NCI-H524 treated with DMSO at 0.1 percent for 48 hours (cell line): ENCODE measurements around the gene RGS7BP.
"Not testable (repeated sequence)": the region's sequence is repeated elsewhere in the genome, so short reads cannot be mapped to it uniquely, and the experiment has no call there.

ENCODE experiments used
- DNase-seq: peaks from one replicate; lab custom pipeline; 2025; lab: John Stamatoyannopoulos, UW

The RGS7BP gene

GRCh38 chr5:64558641-64559040, 52.8 kb downstream of the RGS7BP start:
- DNase-seq: not testable (repeated sequence)

- no peak for DNase-seq
These were observed 60.6 kb downstream of the RGS7BP start for GRCh38 chr5:64566310-64566916.

DNA sequence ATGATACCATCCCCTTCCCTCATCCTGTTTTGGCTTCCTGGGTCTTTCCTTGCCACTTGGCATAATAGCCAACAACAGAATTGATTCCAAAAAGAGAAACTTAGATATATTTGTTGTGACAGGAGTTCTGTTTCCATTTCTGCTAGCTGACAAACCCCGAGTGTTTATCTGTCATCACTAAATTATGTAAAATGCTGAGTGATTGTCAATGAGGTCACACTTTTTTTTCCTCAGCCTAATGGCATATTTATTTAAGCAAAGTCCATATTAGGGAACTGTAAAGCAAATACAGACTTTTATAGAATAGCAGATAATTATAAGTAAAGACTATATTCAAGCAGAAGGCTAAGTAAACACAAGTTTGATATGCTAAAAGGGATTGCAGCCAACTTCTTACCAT, 64.0 kb downstream of the RGS7BP start:
- DNase-seq: no peak

- no peak for DNase-seq
These were observed 64.7 kb downstream of the RGS7BP start for GRCh38 chr5:64570395-64570996.

DNA sequence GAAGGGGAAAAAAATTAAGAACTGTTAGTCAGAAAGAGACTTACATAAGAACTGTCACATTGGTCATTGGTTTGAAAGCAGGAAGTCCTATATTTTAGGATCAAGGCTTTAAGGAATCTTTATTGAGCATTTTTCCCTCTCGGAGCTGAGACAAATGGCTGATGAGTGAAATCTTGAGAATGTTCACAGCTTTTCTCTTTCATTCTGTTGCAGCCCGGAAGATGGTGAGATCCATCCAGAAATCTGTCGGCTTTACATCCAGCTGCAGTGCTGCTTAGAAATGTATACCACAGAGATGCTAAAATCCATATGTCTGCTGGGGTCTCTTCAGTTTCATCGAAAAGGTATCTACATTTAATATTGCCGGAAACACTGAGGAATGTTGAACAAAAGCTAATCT, 69.7 kb downstream of the RGS7BP start:
- no peak for DNase-seq

- DNase-seq: no peak
These were observed 70.4 kb downstream of the RGS7BP start for GRCh38 chr5:64576250-64576649.

DNA sequence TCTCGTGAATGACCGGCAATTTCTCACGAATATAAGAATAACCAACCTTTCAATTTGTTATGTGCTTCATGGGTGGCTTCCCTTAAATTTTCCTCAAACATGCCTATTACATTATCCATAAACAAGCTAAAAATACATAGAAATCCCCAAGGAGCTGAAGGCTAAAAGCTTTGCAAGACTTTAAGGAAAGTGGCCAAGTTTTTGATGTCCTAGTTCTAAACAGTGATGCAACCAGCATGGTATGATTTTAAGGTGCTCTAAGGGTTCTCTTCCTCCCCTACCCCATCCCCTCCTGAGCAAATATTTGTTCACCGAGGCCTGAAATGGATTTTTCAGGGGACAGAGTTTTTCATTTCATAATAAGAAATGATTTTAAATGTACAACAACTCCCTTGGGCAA, 79.8 kb downstream of the RGS7BP start:
- no peak for DNase-seq

DNA sequence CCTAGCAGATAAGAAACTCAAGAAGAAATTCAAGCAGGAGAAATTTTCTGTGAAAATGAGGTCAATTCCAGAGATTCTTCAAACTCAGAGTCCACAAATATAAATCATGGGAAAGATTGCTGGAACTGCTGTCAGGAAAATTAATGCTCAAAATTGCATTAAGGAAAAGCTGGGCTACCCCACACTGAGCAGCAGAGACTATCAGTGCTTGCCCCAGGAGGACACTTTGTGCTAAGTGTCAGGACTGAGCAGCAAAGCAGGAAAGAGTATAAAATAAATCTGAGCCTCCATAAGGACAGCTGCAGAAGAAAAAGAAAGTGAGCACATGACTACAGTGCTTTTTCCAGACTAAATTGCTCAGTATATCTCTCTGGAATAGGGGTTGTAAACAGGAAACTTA, 81.6 kb downstream of the RGS7BP start:
- DNase-seq: no peak

- no peak for DNase-seq
These were observed 87.0 kb downstream of the RGS7BP start for GRCh38 chr5:64592730-64593341.

DNA sequence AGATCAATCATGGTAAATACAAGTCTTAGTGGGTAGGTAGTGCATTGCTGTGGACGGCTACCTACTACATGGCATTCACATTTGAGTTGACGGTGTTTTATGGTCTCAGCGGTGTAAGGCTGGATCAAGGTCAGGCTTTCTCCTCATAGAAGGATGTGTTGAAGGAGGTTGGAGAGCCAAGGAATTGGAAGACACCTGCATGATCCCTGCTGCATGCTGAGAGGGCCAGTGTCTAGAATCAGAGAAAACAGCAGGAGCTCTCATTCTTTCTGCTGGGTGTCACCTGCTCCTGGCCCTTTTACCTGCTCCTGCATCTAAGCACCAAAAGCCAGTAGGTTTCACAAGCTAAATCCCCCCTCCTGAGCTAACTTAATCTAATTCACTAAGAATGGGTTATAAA, 88.2 kb downstream of the RGS7BP start:
- DNase-seq: no peak

GRCh38 chr5:64594601-64595000, 88.8 kb downstream of the RGS7BP start:
- DNase-seq: no peak

GRCh38 chr5:64595031-64595855, 89.4 kb downstream of the RGS7BP start:
- no peak for DNase-seq

DNA sequence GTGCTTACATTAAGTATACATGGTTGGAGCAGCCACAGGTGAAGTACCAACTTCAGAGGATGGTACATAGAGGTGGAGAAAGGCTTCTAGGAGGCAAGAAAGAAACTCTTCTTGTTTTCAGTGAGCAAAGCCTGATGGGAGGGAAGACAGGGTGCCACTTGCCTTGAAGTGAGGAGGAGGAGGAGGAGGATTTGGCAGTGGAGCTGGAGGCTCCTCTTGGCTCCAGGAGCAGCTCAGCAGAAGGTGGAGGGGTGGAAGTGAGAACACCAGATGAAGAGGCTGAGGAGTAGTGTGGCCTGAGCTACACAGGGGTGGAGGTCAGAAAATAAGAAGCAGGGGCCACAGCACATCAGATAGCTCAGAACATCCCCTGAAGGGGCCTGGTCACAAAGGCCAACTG, 93.4 kb downstream of the RGS7BP start:
- DNase-seq: no peak

GRCh38 chr5:64603676-64604075, 97.9 kb downstream of the RGS7BP start:
- DNase-seq: no peak

GRCh38 chr5:64606926-64607325, 101.1 kb downstream of the RGS7BP start:
- DNase-seq: no peak

GRCh38 chr5:64612344-64612961, 106.6 kb downstream of the RGS7BP start:
- DNase-seq: peak; percentile 59

- no peak for DNase-seq
These were observed 110.1 kb downstream of the RGS7BP start for GRCh38 chr5:64615895-64616294.

- no peak for DNase-seq
These were observed 113.8 kb downstream of the RGS7BP start for GRCh38 chr5:64619609-64620008.

- DNase-seq: no peak
These were observed 117.2 kb downstream of the RGS7BP start for GRCh38 chr5:64622991-64623390.

DNA sequence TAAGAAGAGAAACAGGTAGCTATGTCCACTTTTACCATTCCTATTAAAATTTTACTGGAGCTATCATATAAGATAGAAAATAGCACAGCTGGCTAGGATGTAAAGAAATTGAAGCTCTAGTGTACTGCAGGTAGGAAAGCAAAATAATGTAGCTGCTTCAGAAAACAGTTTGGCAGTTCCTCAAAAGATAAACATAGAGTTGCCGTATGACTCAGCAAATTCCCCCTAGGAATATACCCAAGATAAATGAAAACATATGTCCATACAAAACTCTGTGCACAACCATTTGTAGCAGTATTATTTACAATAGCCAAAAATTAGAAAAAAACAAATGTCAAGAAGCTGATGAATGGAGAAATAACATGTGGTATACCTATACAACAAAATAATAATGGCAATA, 119.9 kb downstream of the RGS7BP start:
- DNase-seq: no peak

DNA sequence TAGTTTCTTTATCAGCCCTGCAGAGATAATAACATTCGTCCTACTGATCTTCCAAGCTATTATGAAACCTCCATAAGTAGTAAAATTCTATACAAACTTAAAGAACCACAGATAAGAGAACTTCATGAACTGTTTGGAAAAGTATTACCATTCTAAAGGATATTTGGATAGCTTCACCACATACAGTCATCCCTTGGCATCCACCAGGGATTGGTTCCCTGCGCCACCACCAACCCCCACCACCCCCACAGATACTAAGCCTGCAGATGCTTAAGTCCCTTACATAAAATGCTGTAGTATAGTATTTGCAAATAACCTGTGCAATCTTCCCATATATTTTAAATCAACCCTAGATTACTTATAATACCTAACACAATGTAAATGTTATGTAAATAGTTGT, 123.1 kb downstream of the RGS7BP start:
- no peak for DNase-seq

GRCh38 chr5:64629841-64630240, 124.0 kb downstream of the RGS7BP start:
- DNase-seq: no peak
